HAP-1 (cell line): ENCODE measurements around the gene CA12.
A peak's percentile ranks its signal among the peaks of the same experiment; 100 is the strongest.

ENCODE experiments used
- DNase-seq, 2 experiments: peaks; one replicate each; pipeline ENCODE4 v3.0.0-alpha.2; 2016 to 2020; ENCODE audit warnings: low spot score in 2 of 2
- H3K27me3 ChIP-seq: fragments of 250-450 bp; sonication (Bioruptor Pico); 2 replicates; pipeline ENCODE4 v1.5.1; 2020; ENCODE audit warnings: low read depth, mild to moderate bottlenecking, moderate library complexity
- H3K36me3 ChIP-seq: fragments of 250-450 bp; sonication (Bioruptor Pico); replicated peaks from 2 replicates; pipeline ENCODE4 v1.5.1; 2020; ENCODE audit warnings: mild to moderate bottlenecking
- H3K4me1 ChIP-seq: fragments of 250-450 bp; sonication (Bioruptor Pico); 2 replicates; pipeline ENCODE4 v1.5.1; 2020; ENCODE audit warnings: mild to moderate bottlenecking
- H3K4me3 ChIP-seq: fragments of 250-450 bp; sonication (Bioruptor Pico); 2 replicates; pipeline ENCODE4 v1.5.1; 2020; ENCODE audit warnings: mild to moderate bottlenecking, moderate library complexity
- H3K9me3 ChIP-seq: fragments of 250-450 bp; sonication (Bioruptor Pico); 2 replicates; pipeline ENCODE4 v1.5.1; 2020; ENCODE audit warnings: mild to moderate bottlenecking, moderate library complexity
- in situ Hi-C: fragments of 300-500 bp; cut with MboI; formaldehyde crosslinking; loops from 3 replicates; pipeline ENCODE4 v1.14.3; 2020; ENCODE audit warnings: low sequenced_read_pairs, inconsistent platforms, mixed read lengths

CA12 gene

GRCh38 chr15:63276342-63277037, 105.2 kb downstream of the CA12 start:
- H3K4me1 ChIP-seq: peaks cover 11% of the 10 kb centered on the region
- no peaks in the 10 kb centered on the region for H3K27me3 ChIP-seq
- H3K36me3 ChIP-seq: no peaks in the 10 kb centered on the region
- in situ Hi-C loops: loop anchor here (25.0 kb wide), 1 partner anchor 786 kb away; no protein-coding TSS in a partner anchor
- DNase-seq: no peak
- H3K4me3 ChIP-seq: peak overlapping the region; percentile 48
- peaks cover 5% of the 10 kb centered on the region for H3K9me3 ChIP-seq

GRCh38 chr15:63274427-63274826, 107.2 kb downstream of the CA12 start:
- no peak for DNase-seq
- in situ Hi-C loops: no loop called here
- no peaks in the 10 kb centered on the region for H3K36me3 ChIP-seq
- H3K4me1 ChIP-seq: peaks cover 11% of the 10 kb centered on the region
- H3K4me3 ChIP-seq: no peak overlapping the region
- no peaks in the 10 kb centered on the region for H3K27me3 ChIP-seq
- peaks cover 5% of the 10 kb centered on the region for H3K9me3 ChIP-seq
